ENCODE data around the gene ZNF423.

ZNF423 gene

GRCh38 chr16:49701789-49702494 lies 154.0 kb downstream of the ZNF423 start:
- TF ChIP-seq GATA3 (IDR thresholded peaks at IDR 0.05; ENCODE audit: low read depth, low read length) (no peak), GATA2 (IDR thresholded peaks at IDR 0.05; ENCODE audit: low read depth, low read length) (no peak)

- TF ChIP-seq GATA2 (IDR thresholded peaks at IDR 0.05; ENCODE audit: low read depth, low read length): no peak
- no peak for TF ChIP-seq GATA3 (IDR thresholded peaks at IDR 0.05; ENCODE audit: low read depth, low read length)
Measured at GRCh38 chr16:49701065-49701685, 154.7 kb downstream of the ZNF423 start.

GRCh38 chr16:49700251-49701064 lies 155.5 kb downstream of the ZNF423 start:
- no peak for TF ChIP-seq GATA3 (IDR thresholded peaks at IDR 0.05; ENCODE audit: low read depth, low read length)
- TF ChIP-seq GATA2 (IDR thresholded peaks at IDR 0.05; ENCODE audit: low read depth, low read length): no peak

GRCh38 chr16:49699841-49700175 lies 156.1 kb downstream of the ZNF423 start:
- TF ChIP-seq GATA3 (IDR thresholded peaks at IDR 0.05; ENCODE audit: low read depth, low read length): no peak
- TF ChIP-seq GATA2 (IDR thresholded peaks at IDR 0.05; ENCODE audit: low read depth, low read length): no peak

- TF ChIP-seq GATA3 (IDR thresholded peaks at IDR 0.05; ENCODE audit: low read depth, low read length) (no peak), GATA2 (IDR thresholded peaks at IDR 0.05; ENCODE audit: low read depth, low read length) (no peak)
Measured at GRCh38 chr16:49698931-49699840, 156.7 kb downstream of the ZNF423 start.

GRCh38 chr16:49698453-49698815 lies 157.5 kb downstream of the ZNF423 start:
- no peak for TF ChIP-seq GATA3 (IDR thresholded peaks at IDR 0.05; ENCODE audit: low read depth, low read length)
- TF ChIP-seq GATA2 (IDR thresholded peaks at IDR 0.05; ENCODE audit: low read depth, low read length): peak; percentile 95

GRCh38 chr16:49697631-49698452 lies 158.1 kb downstream of the ZNF423 start:
- no peak for TF ChIP-seq GATA3 (IDR thresholded peaks at IDR 0.05; ENCODE audit: low read depth, low read length)
- no peak for TF ChIP-seq GATA2 (IDR thresholded peaks at IDR 0.05; ENCODE audit: low read depth, low read length)

GRCh38 chr16:49696414-49697101 lies 159.4 kb downstream of the ZNF423 start:
- no peak for TF ChIP-seq GATA3 (IDR thresholded peaks at IDR 0.05; ENCODE audit: low read depth, low read length)
- no peak for TF ChIP-seq GATA2 (IDR thresholded peaks at IDR 0.05; ENCODE audit: low read depth, low read length)

- TF ChIP-seq GATA2 (IDR thresholded peaks at IDR 0.05; ENCODE audit: low read depth, low read length): no peak
- no peak for TF ChIP-seq GATA3 (IDR thresholded peaks at IDR 0.05; ENCODE audit: low read depth, low read length)
Measured at GRCh38 chr16:49695782-49696413, 160.0 kb downstream of the ZNF423 start.

- TF ChIP-seq GATA3 (IDR thresholded peaks at IDR 0.05; ENCODE audit: low read depth, low read length): no peak
- no peak for TF ChIP-seq GATA2 (IDR thresholded peaks at IDR 0.05; ENCODE audit: low read depth, low read length)
Measured at GRCh38 chr16:49693445-49693844, 162.5 kb downstream of the ZNF423 start.

- no peak for TF ChIP-seq GATA2 (IDR thresholded peaks at IDR 0.05; ENCODE audit: low read depth, low read length)
Measured at GRCh38 chr16:49690778-49691177, 165.1 kb downstream of the ZNF423 start.

- TF ChIP-seq GATA3 (IDR thresholded peaks at IDR 0.05; ENCODE audit: low read depth, low read length): no peak
- no peak for TF ChIP-seq GATA2 (IDR thresholded peaks at IDR 0.05; ENCODE audit: low read depth, low read length)
Measured at GRCh38 chr16:49688036-49688697, 167.7 kb downstream of the ZNF423 start.

Measured in SH-SY5Y (cell line).